DMS 273 treated with DMSO at 0.1 percent for 48 hours (cell line): ENCODE measurements around the gene DENND1A.
"Not testable (repeated sequence)": the region's sequence is repeated elsewhere in the genome, so short reads cannot be mapped to it uniquely, and the experiment has no call there.

Source experiments
- DNase-seq: peaks from one replicate; lab custom pipeline; 2025; lab: John Stamatoyannopoulos, UW

The DENND1A gene

GRCh38 chr9:123336959-123337358 is 593.0 kb downstream of the DENND1A start:
- no peak for DNase-seq

GRCh38 chr9:123336449-123336848 is 593.5 kb downstream of the DENND1A start:
- DNase-seq: no peak

DNA sequence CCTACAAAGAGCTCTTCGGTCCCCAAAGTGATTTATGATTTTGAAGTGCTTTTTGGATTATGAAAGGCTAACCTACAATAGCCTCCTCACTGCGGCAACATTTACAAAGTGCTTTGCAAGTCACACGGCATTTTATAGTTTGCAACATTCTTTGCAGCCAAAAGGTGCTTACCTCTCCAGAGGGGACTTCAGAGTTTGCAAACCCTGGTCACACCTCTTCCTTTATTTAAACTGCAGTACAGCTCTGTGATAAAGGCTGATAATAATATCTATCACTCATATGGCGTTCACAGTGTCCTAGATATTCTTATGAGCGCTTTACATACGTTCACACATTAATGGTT is 594.0 kb downstream of the DENND1A start:
- DNase-seq: no peak

GRCh38 chr9:123335193-123335985 is 594.5 kb downstream of the DENND1A start:
- no peak for DNase-seq

GRCh38 chr9:123334639-123335038 is 595.3 kb downstream of the DENND1A start:
- DNase-seq: no peak

GRCh38 chr9:123333058-123333669 is 596.8 kb downstream of the DENND1A start:
- not testable (repeated sequence) for DNase-seq

- DNase-seq: no peak
These were observed 598.4 kb downstream of the DENND1A start for GRCh38 chr9:123331346-123332060.
